Spleen (tissue), 11 donors: ENCODE measurements around the gene PSENEN. TPM values are rescaled to one million over a fixed set of nuclear protein-coding genes. Genes with fewer than 3 reads are reported as not detected.

Experiments
- DNase-seq: peaks from one replicate; pipeline ENCODE4 v3.0.0-alpha.2; 2020
- H3K27ac ChIP-seq, 8 donors: fragments of 200-600 bp; sonication (generic) in 7 of 8; 1 replicate in 4 of 8; 2 replicates in 4 of 8; pipeline versions ENCODE4 v1.5.0 to v1.8.0; 2016 to 2021; ENCODE audit warnings: inconsistent platforms in 4 of 8, mild to moderate bottlenecking in 4 of 8, moderate library complexity in 1 of 8
- H3K27me3 ChIP-seq, 7 donors: fragments of 200-600 bp; sonication (generic) in 6 of 7; replicated peaks in 1 of 7; 1 replicate in 4 of 7; 2 replicates in 3 of 7; pipeline versions ENCODE4 v1.5.0 to v1.8.0; 2016 to 2021; ENCODE audit warnings: inconsistent platforms in 3 of 7, mild to moderate bottlenecking in 1 of 7
- H3K36me3 ChIP-seq, 6 donors: fragments of 200-600 bp; sonication (generic) in 5 of 6; 1 replicate in 4 of 6; 2 replicates in 2 of 6; pipeline versions ENCODE4 v1.5.0 to v1.8.0; 2016 to 2021; ENCODE audit warnings: inconsistent platforms in 2 of 6
- H3K4me1 ChIP-seq, 6 donors: fragments of 200-600 bp; sonication (generic) in 5 of 6; 1 replicate in 3 of 6; 2 replicates in 3 of 6; pipeline versions ENCODE4 v1.5.0 to v1.8.0; 2016 to 2021; ENCODE audit warnings: inconsistent platforms in 3 of 6
- H3K4me3 ChIP-seq, 8 donors: fragments of 200-600 bp; sonication (generic) in 7 of 8; 1 replicate in 4 of 8; 2 replicates in 4 of 8; pipeline versions ENCODE4 v1.5.0 to v1.8.0; 2016 to 2021; ENCODE audit warnings: inconsistent platforms in 4 of 8, mild to moderate bottlenecking in 4 of 8, moderate library complexity in 2 of 8
- H3K9me3 ChIP-seq, 8 donors: fragments of 200-600 bp; sonication (generic) in 7 of 8; 1 replicate in 4 of 8; 2 replicates in 4 of 8; pipeline versions ENCODE4 v1.5.0 to v1.8.0; 2016 to 2021; ENCODE audit warnings: inconsistent platforms in 4 of 8
- CTCF ChIP-seq, 11 experiments: fragments of 200-600 bp in 7 of 11; fragments of 450-650 bp in 4 of 11; sonication (generic) in 4 of 11; IDR thresholded peaks in 8 of 11; conservative IDR thresholded peaks in 3 of 11; 1 replicate in 7 of 11; 2 replicates in 4 of 11; pipeline versions ENCODE4 v1.4.0 to v1.8.0; 2016 to 2021; ENCODE audit warnings: antibody characterized with exemption in 11 of 11, inconsistent platforms in 4 of 11, mild to moderate bottlenecking in 1 of 11
- POLR2A ChIP-seq, 3 donors: fragments of 450-650 bp; IDR thresholded peaks; one replicate each; pipeline ENCODE4 v1.5.1; 2017; ENCODE audit warnings: antibody characterized with exemption in 3 of 3, mild to moderate bottlenecking in 1 of 3
- POLR2AphosphoS5 ChIP-seq, 3 donors: sonication (generic); formaldehyde crosslinking; IDR thresholded peaks; one replicate each; pipeline ENCODE4 v1.5.1; 2017; ENCODE audit warnings: antibody characterized with exemption in 3 of 3
- WGBS, 5 donors: extraction: QIAGEN DNeasy Blood & Tissue Kit in 3 of 5; methylation state at CpG; one replicate each; pipeline versions ENCODE4 v1.1.5 to v1.1.7; 2013 to 2018; 5-methylcytosine and 5-hydroxymethylcytosine counted together
- intact Hi-C: fragments of 100-400 bp; cut with DNase I; formaldehyde crosslinking; loops from one replicate; pipeline ENCODE4 v1.15.0; 2023; ENCODE audit warnings: low total_unique reads
- polyA plus RNA-seq, 3 donors: library from polyadenylated mRNA; stranded (reverse); fragments of 200-250 nt; gene quantifications; one replicate each; pipeline ENCODE4 v1.2.1, GENCODE V29; 2013
- total RNA-seq, 7 donors: library from RNA; depleted of rRNA in 3 of 7; stranded (reverse); fragments of >200 nt in 3 of 7; fragmentation: NEBNext Ultra II Directional in 4 of 7; extraction: Animal tissue kit (Norgen Biotek cat#: 25700) in 4 of 7; gene quantifications; one replicate each; pipeline versions ENCODE4 v1.1.0 to v1.2.1, GENCODE V29; 2016 to 2021
- donor health status: healthy with polysubstance abuse.
- donor health status: DM: no; HTN: no; CAD: no; lungs with moderate emphysema.
- donor health status: DM: no; HTN: no; CAD: no.
- donor health status: Bipolar disorder and iron deficiency.
- donor health status: healthy.
- donor health status: DM: no; HTN: no; CAD: no.
- donor health status: DM: yes; HTN: yes; CAD: no.

Gene PSENEN
- total and polyA plus RNA-seq, 10 donors = 37.5 to 71.3 (median 51.0) TPM

GRCh38 chr19:35740423-35741202 is 4.8 kb upstream of the PSENEN start:
- H3K27me3 ChIP-seq = no peaks in the 10 kb centered on the region
- intact Hi-C loops = no loop called here
- H3K4me3 ChIP-seq = peak overlapping the region; percentile 60 to 85 (median 70)
- DNase-seq = peak; percentile 99
- peaks cover 16 to 81% (median 53%) of the 10 kb centered on the region in 6 donors for H3K4me1 ChIP-seq
- peak overlapping the region; percentile 82 to 100 (median 97) for H3K27ac ChIP-seq
- no peaks in the 10 kb centered on the region for H3K9me3 ChIP-seq
- 0 to 1% (median 1%) methylated on average over 50 to 63 of the region's 63 CpGs for WGBS, 5 donors
- peaks cover 0 to 47% (median 39%) of the 10 kb centered on the region in 6 donors for H3K36me3 ChIP-seq
- peak in 2 of 3 donors; percentile 10 to 35 for TF ChIP-seq POLR2A (IDR thresholded peaks at IDR 0.05)
- TF ChIP-seq POLR2AphosphoS5 (IDR thresholded peaks at IDR 0.05) = peak; percentile 82 to 89 (median 88)
- peak in 7 of 11 experiments; percentile 3 to 42 (median 17) for TF ChIP-seq CTCF (IDR thresholded peaks at IDR 0.05 in 8 of 11, conservative IDR thresholded peaks at IDR 0.05 in 3 of 11)

- intact Hi-C loops = no loop called here
- peak overlapping the region; percentile 82 to 100 (median 97) for H3K27ac ChIP-seq
- no peak for DNase-seq
- peaks cover 0 to 42% (median 33%) of the 10 kb centered on the region in 6 donors for H3K36me3 ChIP-seq
- no peak for TF ChIP-seq POLR2AphosphoS5 (IDR thresholded peaks at IDR 0.05)
- TF ChIP-seq POLR2A (IDR thresholded peaks at IDR 0.05) = no peak
- TF ChIP-seq CTCF (IDR thresholded peaks at IDR 0.05 in 8 of 11, conservative IDR thresholded peaks at IDR 0.05 in 3 of 11) = no peak
- H3K4me1 ChIP-seq = peaks cover 19 to 86% (median 58%) of the 10 kb centered on the region in 6 donors
- 0 to 3% (median 0%) methylated on average over 12 of the region's 12 CpGs for WGBS, 5 donors
- no peaks in the 10 kb centered on the region for H3K9me3 ChIP-seq
- peak overlapping the region; percentile 60 to 85 (median 70) for H3K4me3 ChIP-seq
- no peaks in the 10 kb centered on the region for H3K27me3 ChIP-seq
Measured at GRCh38 chr19:35741203-35741515, 4.3 kb upstream of the PSENEN start.

GRCh38 chr19:35742121-35742724 is 3.2 kb upstream of the PSENEN start, which contains the start of gene IGFLR1:
IGFLR1 (minus strand) TSS chr19:35742452; CDS start chr19:35741180, 1,272 bp downstream.
- WGBS, 5 donors = 22 to 34% (median 30%) methylated on average over 9 of the region's 9 CpGs
- peak within 1 kb of the TSS; percentile 82 to 100 (median 97) for H3K27ac ChIP-seq
- peak; percentile 91 for DNase-seq

More at GRCh38 chr19:35742121-35742724, 3.2 kb upstream of the PSENEN start, which contains the start of gene IGFLR1:
- H3K9me3 ChIP-seq = no peaks in the 10 kb centered on the region
- H3K4me1 ChIP-seq = peaks cover 22 to 88% (median 65%) of the 10 kb centered on the region in 6 donors
- peaks cover 0 to 37% (median 23%) of the 10 kb centered on the region in 6 donors for H3K36me3 ChIP-seq
- intact Hi-C loops = no loop called here
- H3K27me3 ChIP-seq = no peaks in the 10 kb centered on the region
- TF ChIP-seq POLR2A (IDR thresholded peaks at IDR 0.05) (peak in 2 of 3 donors; percentile 37 to 43), CTCF (IDR thresholded peaks at IDR 0.05 in 8 of 11, conservative IDR thresholded peaks at IDR 0.05 in 3 of 11) (no peak), POLR2AphosphoS5 (IDR thresholded peaks at IDR 0.05) (peak; percentile 10 to 91 (median 72))
- H3K4me3 ChIP-seq = peak within 1 kb of the TSS; percentile 60 to 85 (median 70)
